ENCODE results near the gene NEDD4L.

Gene NEDD4L

GRCh38 chr18:58348517-58348916 lies 304.5 kb downstream of the NEDD4L start:
- TF ChIP-seq, protein P1, sequence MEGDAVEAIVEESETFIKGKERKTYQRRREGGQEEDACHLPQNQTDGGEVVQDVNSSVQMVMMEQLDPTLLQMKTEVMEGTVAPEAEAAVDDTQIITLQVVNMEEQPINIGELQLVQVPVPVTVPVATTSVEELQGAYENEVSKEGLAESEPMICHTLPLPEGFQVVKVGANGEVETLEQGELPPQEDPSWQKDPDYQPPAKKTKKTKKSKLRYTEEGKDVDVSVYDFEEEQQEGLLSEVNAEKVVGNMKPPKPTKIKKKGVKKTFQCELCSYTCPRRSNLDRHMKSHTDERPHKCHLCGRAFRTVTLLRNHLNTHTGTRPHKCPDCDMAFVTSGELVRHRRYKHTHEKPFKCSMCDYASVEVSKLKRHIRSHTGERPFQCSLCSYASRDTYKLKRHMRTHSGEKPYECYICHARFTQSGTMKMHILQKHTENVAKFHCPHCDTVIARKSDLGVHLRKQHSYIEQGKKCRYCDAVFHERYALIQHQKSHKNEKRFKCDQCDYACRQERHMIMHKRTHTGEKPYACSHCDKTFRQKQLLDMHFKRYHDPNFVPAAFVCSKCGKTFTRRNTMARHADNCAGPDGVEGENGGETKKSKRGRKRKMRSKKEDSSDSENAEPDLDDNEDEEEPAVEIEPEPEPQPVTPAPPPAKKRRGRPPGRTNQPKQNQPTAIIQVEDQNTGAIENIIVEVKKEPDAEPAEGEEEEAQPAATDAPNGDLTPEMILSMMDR (IDR thresholded peaks at IDR 0.05; ENCODE audit: borderline replicate concordance, insufficient read depth, low read depth, low read length), result no peak

DNA sequence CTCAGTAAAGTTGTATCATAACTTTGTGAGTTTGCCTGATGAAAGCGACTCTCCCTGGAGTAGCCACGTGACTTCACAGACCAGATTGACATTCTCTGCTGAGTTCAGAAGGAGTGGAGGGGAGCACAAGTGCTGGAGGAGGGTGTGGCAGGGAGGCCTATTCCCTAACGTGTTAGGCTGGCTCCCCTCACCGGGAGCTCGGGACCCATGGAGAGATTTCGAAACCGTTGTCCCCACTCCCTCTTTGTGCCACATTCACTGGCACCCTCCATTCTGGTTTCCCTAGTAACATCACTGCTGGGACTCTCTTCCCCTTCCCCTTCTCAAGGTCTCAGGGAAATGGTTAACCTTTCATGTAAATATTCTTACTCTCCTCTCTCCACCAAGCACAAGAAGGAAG lies 304.9 kb downstream of the NEDD4L start:
- H3K4me3 ChIP-seq (ENCODE audit: low read depth, low read length), result no peak overlapping the region
- TF ChIP-seq, protein P1 (IDR thresholded peaks at IDR 0.05; ENCODE audit: borderline replicate concordance, insufficient read depth, low read depth, low read length), result no peak

More at GRCh38 chr18:58348517-58348916, 304.5 kb downstream of the NEDD4L start:
- H3K4me3 ChIP-seq (ENCODE audit: low read depth, low read length), result no peak overlapping the region

- no peak overlapping the region for H3K4me3 ChIP-seq (ENCODE audit: low read depth, low read length)
- TF ChIP-seq, protein P1 (IDR thresholded peaks at IDR 0.05; ENCODE audit: borderline replicate concordance, insufficient read depth, low read depth, low read length), result no peak
These were observed 305.6 kb downstream of the NEDD4L start for GRCh38 chr18:58349650-58350049.

DNA sequence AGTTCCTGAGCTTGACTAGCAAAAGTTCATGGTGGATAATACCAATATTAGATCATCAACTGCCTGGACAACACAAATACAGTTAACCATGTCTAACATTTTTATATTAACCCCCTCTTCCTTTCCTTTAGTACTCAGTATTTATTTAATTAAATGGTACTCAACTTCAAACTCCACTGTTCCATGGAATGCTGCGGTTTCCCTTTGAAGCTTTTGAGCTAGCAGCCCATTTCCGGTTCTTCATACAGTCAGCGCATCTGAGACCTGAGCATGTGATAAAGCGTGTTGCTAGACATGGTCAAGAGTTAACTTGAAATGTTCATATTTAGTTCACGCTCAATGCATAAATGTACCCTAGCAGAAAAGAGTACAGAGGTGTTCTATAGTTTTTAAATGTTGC lies 306.5 kb downstream of the NEDD4L start:
- TF ChIP-seq, protein P1 (IDR thresholded peaks at IDR 0.05; ENCODE audit: borderline replicate concordance, insufficient read depth, low read depth, low read length), result no peak

DNA sequence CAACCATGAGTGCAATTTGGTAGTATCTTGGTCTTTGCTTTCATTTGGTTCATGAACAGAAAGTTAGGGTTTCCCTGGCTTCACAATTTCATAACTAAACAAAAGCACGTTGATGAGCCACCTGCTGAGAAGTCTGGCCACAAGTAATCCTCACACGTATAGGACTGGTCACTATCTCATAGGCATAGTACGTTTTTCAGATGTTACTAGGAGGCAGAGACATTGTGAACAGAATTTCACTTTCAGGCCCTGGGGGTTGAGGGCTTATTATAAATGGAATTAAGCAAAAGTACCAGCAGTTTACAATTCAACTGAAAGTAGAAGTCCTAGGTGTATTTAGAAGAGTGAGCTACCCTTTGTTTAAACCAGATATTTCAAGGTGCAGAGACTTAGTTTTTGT lies 307.8 kb downstream of the NEDD4L start:
- no peak overlapping the region for H3K4me3 ChIP-seq (ENCODE audit: low read depth, low read length)
- TF ChIP-seq, protein P1 (IDR thresholded peaks at IDR 0.05; ENCODE audit: borderline replicate concordance, insufficient read depth, low read depth, low read length), result no peak

More for the DNA sequence above, 306.5 kb downstream of the NEDD4L start:
- H3K4me3 ChIP-seq (ENCODE audit: low read depth, low read length), result no peak overlapping the region

GRCh38 chr18:58353581-58353980 lies 309.6 kb downstream of the NEDD4L start:
- TF ChIP-seq, protein P1 (IDR thresholded peaks at IDR 0.05; ENCODE audit: borderline replicate concordance, insufficient read depth, low read depth, low read length), result no peak
- H3K4me3 ChIP-seq (ENCODE audit: low read depth, low read length), result no peak overlapping the region

DNA sequence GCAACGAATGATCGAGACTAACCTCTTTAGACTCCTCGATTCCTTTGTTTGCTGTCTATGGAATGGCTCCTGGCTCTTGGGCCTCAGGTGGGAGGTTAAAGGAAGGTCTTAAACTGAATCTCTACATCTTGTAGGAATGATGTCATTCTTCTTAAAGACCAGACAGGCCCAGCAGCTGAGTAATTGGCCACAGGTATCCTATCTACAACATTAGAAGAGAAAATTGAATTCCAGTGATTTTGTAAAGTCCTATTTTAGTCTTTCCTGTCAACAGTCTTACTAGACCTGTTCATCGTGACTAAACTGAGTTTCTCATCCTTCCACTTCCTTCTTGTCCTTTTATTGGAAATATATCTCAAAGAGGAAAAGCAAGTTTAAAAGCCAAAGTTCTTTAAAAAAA lies 310.0 kb downstream of the NEDD4L start:
- no peak overlapping the region for H3K4me3 ChIP-seq (ENCODE audit: low read depth, low read length)
- TF ChIP-seq, protein P1 (IDR thresholded peaks at IDR 0.05; ENCODE audit: borderline replicate concordance, insufficient read depth, low read depth, low read length), result no peak
